Measurements from ENCODE around the gene ZNF500. TPM values are rescaled to one million over a fixed set of nuclear protein-coding genes. Genes with fewer than 3 reads are reported as not detected.
"Not testable (repeated sequence)": the region's sequence is repeated elsewhere in the genome, so short reads cannot be mapped to it uniquely, and the experiment has no call there.

Gene ZNF500
- total and polyA plus RNA-seq, 4 experiments from 2014 or later = 7.9 to 35.6 (median 23.4) TPM

GRCh38 chr16:4738370-4738769, 28.6 kb downstream of the ZNF500 start:
- H3K4me1 ChIP-seq (ENCODE audit: insufficient read depth, low read length) = peaks cover 12% of the 10 kb centered on the region
- H3K9me3 ChIP-seq (ENCODE audit: control insufficient read depth in 1 of 2, low read length in 2 of 2); intact Hi-C loops (cut with micrococcal nuclease); H3K27me3 ChIP-seq (ENCODE audit: insufficient read depth, low read length); H3K27ac ChIP-seq (ENCODE audit: low read depth, low read length); H3K9me3 Mint-ChIP-seq; H3K27me3 Mint-ChIP-seq; H3K36me3 ChIP-seq (ENCODE audit: insufficient read depth, low read length); H3K4me3 Mint-ChIP-seq; DNase-seq; CTCF ChIA-PET (ENCODE audit: partially characterized antibody); H3K4me3 ChIP-seq (ENCODE audit: low read length in 2 of 2); H3K36me3 Mint-ChIP-seq: not testable (repeated sequence)
- Mint-ChIP-seq H3K4me1 (peaks cover 3 to 26% (median 15%) of the 10 kb centered on the region in 4 donors), H3K27ac (peak overlapping the region in 1 of 7 donors; percentile 1)
- POLR2A ChIA-PET (ENCODE audit: partially characterized antibody) = interaction anchor here (0.7 kb wide), 1 partner anchor 12 kb away, joined by 3 read pairs; no protein-coding TSS in a partner anchor

DNA sequence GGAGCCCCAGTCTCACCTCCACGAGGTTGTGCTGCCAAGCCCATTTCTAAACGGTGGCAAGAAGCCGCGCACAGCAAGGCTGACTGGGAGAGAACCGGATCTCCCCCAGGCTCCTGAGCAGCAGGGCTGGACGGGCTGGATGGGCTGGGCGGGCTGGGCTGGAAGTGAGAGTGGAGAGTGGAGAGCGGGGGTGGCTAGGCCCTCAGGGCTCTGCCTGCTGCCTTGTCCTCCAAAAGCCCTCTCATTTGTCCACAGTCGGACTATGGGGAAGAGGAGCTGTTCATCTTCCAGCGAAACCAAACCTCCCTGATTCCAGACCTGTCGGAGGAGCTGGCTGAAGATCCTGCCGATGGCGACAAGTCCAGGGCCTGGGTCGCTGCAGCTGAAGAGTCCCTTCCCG, 29.4 kb downstream of the ZNF500 start:
- no peaks in the 10 kb centered on the region for H3K9me3 ChIP-seq (ENCODE audit: control insufficient read depth in 1 of 2, low read length in 2 of 2)
- CTCF ChIA-PET (ENCODE audit: partially characterized antibody) = no interaction called here
- no peak overlapping the region for H3K4me3 ChIP-seq (ENCODE audit: low read length in 2 of 2)
- H3K4me1 ChIP-seq (ENCODE audit: insufficient read depth, low read length) = peaks cover 15% of the 10 kb centered on the region
- no peaks in the 10 kb centered on the region for H3K36me3 ChIP-seq (ENCODE audit: insufficient read depth, low read length)
- Mint-ChIP-seq H3K4me1 (peaks cover 8 to 25% (median 17%) of the 10 kb centered on the region in 4 donors), H3K27ac (no peak overlapping the region), H3K27me3 (no peaks in the 10 kb centered on the region), H3K9me3 (no peaks in the 10 kb centered on the region), H3K36me3 (peaks cover 0 to 9% of the 10 kb centered on the region in 2 donors), H3K4me3 (no peak overlapping the region)
- H3K27me3 ChIP-seq (ENCODE audit: insufficient read depth, low read length) = no peaks in the 10 kb centered on the region
- POLR2A ChIA-PET (ENCODE audit: partially characterized antibody) = interaction anchor here (0.7 kb wide), 1 partner anchor 13 kb away, joined by 3 read pairs; no protein-coding TSS in a partner anchor
- no peak for DNase-seq
- H3K27ac ChIP-seq (ENCODE audit: low read depth, low read length) = no peak overlapping the region
- intact Hi-C loops (cut with micrococcal nuclease) = no loop called here

GRCh38 chr16:4736546-4736945, 30.4 kb downstream of the ZNF500 start:
- intact Hi-C loops (cut with micrococcal nuclease) = no loop called here
- peaks cover 15% of the 10 kb centered on the region for H3K4me1 ChIP-seq (ENCODE audit: insufficient read depth, low read length)
- H3K9me3 ChIP-seq (ENCODE audit: control insufficient read depth in 1 of 2, low read length in 2 of 2) = no peaks in the 10 kb centered on the region
- no peak overlapping the region for H3K4me3 ChIP-seq (ENCODE audit: low read length in 2 of 2)
- H3K27ac Mint-ChIP-seq = peak overlapping the region in 2 of 7 donors; percentile 13 to 26
- H3K36me3 Mint-ChIP-seq = peaks cover 0 to 9% of the 10 kb centered on the region in 2 donors
- H3K36me3 ChIP-seq (ENCODE audit: insufficient read depth, low read length) = no peaks in the 10 kb centered on the region
- peaks cover 9 to 26% (median 18%) of the 10 kb centered on the region in 4 donors for H3K4me1 Mint-ChIP-seq
- no peak overlapping the region for H3K27ac ChIP-seq (ENCODE audit: low read depth, low read length)
- ChIA-PET CTCF (ENCODE audit: partially characterized antibody) (no interaction called here), POLR2A (ENCODE audit: partially characterized antibody) (interaction anchor here (1.0 kb wide), 1 partner anchor 11 kb away, joined by 3 read pairs; no protein-coding TSS in a partner anchor)
- no peaks in the 10 kb centered on the region for H3K27me3 ChIP-seq (ENCODE audit: insufficient read depth, low read length)
- H3K27me3 Mint-ChIP-seq = no peaks in the 10 kb centered on the region
- H3K9me3 Mint-ChIP-seq = no peaks in the 10 kb centered on the region
- DNase-seq = no peak
- peak overlapping the region in 3 of 8 donors; percentile 25 to 52 (median 33) for H3K4me3 Mint-ChIP-seq

DNA sequence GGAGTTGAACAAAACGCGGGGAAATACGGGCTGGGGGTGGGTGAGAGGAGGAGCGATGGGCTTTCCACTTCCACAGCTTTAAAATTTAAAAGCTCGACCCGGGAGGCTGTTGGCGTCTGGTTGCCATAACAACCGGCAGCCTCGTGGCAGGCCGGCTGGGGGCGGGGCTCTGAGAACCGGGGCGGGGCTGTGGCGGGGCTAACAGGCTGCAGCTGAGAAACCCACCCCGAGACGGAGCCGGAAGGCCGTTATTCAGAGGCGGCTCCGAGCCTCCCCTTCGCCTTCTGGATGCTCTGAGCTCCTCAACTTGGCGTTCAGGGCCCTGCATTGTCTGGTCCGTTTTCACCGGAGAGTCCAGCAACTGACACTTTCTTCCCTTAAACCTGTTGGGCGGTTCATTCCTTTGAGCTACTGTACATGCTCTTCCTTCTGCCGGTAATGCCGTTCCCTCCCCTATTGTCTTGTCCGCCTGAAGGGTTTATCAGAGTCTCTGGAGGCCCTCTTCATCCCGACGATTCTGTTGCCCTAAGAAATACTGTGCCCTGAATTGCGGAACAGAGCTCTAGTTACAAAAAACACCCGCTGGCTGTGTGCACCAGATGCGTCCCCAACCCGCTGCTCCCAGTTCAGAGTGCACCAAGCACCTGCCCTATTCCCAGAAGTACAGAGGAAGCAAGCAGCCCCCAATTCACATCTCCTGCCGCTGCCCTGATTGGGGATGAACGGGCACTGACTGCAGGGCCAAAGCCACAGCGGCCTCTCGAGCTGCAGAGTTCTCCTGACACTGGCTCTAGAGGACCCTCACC, 32.0 kb downstream of the ZNF500 start:
- Histone ChIP-seq H3K36me3 (ENCODE audit: insufficient read depth, low read length) (no peaks in the 10 kb centered on the region), H3K9me3 (ENCODE audit: control insufficient read depth in 1 of 2, low read length in 2 of 2) (no peaks in the 10 kb centered on the region), H3K4me3 (ENCODE audit: low read length in 2 of 2) (peak overlapping the region; percentile 88 to 99), H3K4me1 (ENCODE audit: insufficient read depth, low read length) (peaks cover 15% of the 10 kb centered on the region), H3K27ac (ENCODE audit: low read depth, low read length) (peak overlapping the region; percentile 76), H3K27me3 (ENCODE audit: insufficient read depth, low read length) (no peaks in the 10 kb centered on the region)
- Mint-ChIP-seq H3K27ac (peak overlapping the region; percentile 90 to 96 (median 93)), H3K27me3 (no peaks in the 10 kb centered on the region), H3K9me3 (no peaks in the 10 kb centered on the region), H3K4me3 (peak overlapping the region; percentile 91 to 94 (median 92)), H3K4me1 (peaks cover 11 to 30% (median 21%) of the 10 kb centered on the region in 4 donors), H3K36me3 (peaks cover 0 to 15% of the 10 kb centered on the region in 2 donors)
- ChIA-PET CTCF (ENCODE audit: partially characterized antibody) (interaction anchor here (0.7 to 2.7 kb wide), 10 partner anchors 24 to 357 kb away, joined by 3 to 17 read pairs (median 3); partner anchors contain the start of genes MGRN1 and ROGDI), POLR2A (ENCODE audit: partially characterized antibody) (interaction anchor here (0.8 to 2.9 kb wide), 24 partner anchors 10 to 363 kb away, joined by 3 to 72 read pairs (median 7); partner anchors contain the start of genes EEF2KMT, GLYR1, NAGPA and NUDT16L1)
- peak; percentile 89 to 95 (median 90) for DNase-seq
- intact Hi-C loops (cut with micrococcal nuclease) = loop anchor here (1.0 to 2.0 kb wide), 8 partner anchors 32 to 298 kb away; partner anchors contain the start of genes GLYR1, MGRN1, NAGPA and NUDT16L1

DNA sequence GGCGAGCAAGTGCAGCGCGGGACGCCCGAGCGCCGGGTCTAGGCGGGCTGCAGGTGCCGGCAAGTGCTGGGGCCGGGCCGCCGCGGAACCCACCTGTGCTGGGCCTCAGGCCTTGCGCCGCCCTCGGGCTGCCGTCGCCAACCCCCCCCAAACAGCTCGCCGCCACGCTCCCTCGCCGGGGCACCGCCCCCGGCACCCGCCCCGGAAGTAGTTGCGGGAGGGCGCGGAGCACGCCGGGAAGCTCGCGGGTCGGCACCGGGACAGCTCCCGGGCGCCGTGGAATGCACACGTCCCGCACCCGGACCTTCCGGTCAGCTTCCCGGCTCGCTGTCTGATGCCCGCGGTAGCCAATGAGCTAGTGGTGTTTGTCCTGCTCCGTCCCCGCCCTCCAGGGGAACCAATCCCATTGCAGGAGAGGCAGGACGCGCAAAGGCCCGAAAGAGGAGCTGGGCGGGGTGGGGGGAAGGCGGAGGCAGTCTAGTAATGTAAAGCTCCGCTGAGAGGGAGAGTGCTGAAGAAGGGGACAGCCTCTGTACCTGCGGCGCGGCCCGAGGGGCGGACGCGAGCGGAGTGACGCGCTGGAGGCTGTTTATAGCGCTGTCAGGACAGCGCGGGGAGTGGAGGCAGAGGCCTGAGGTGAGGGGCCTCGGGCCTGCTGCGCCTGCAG, 32.8 kb downstream of the ZNF500 start, which contains the start of the genes ANKS3 and DNAAF8:
Gene ANKS3 (minus strand): TSS at position 209 of the 667 bp plus-strand sequence. CDS start 4,122 bp downstream, outside the sequence.
Gene DNAAF8 (plus strand): TSS at position 475 of the 667 bp plus-strand sequence. CDS start 1,978 bp downstream, outside the sequence.
- peak; percentile 76 to 84 (median 78) for DNase-seq
- Mint-ChIP-seq H3K27me3 (no peaks in the 10 kb centered on the region), H3K9me3 (no peaks in the 10 kb centered on the region), H3K4me1 (peaks cover 11 to 30% (median 21%) of the 10 kb centered on the region in 4 donors), H3K27ac (peak within 1 kb of the TSS; percentile 90 to 96 (median 93)), H3K4me3 (peak within 1 kb of the TSS; percentile 91 to 94 (median 92)), H3K36me3 (peaks cover 0 to 17% of the 10 kb centered on the region in 2 donors)
- Histone ChIP-seq H3K27me3 (ENCODE audit: insufficient read depth, low read length) (no peaks in the 10 kb centered on the region), H3K36me3 (ENCODE audit: insufficient read depth, low read length) (no peaks in the 10 kb centered on the region), H3K4me3 (ENCODE audit: low read length in 2 of 2) (peak within 1 kb of the TSS; percentile 88 to 99), H3K9me3 (ENCODE audit: control insufficient read depth in 1 of 2, low read length in 2 of 2) (no peaks in the 10 kb centered on the region), H3K27ac (ENCODE audit: low read depth, low read length) (peak within 1 kb of the TSS; percentile 76), H3K4me1 (ENCODE audit: insufficient read depth, low read length) (peaks cover 15% of the 10 kb centered on the region)
- POLR2A ChIA-PET (ENCODE audit: partially characterized antibody) = interaction anchor here (0.8 to 2.9 kb wide), 27 partner anchors 9 to 461 kb away, joined by 3 to 72 read pairs (median 7); partner anchors contain the start of genes EEF2KMT, GLYR1, NAGPA and NUDT16L1
- intact Hi-C loops (cut with micrococcal nuclease) = loop anchor here (1.0 to 2.0 kb wide), 8 partner anchors 33 to 299 kb away; partner anchors contain the start of genes GLYR1, MGRN1, NAGPA and NUDT16L1
- CTCF ChIA-PET (ENCODE audit: partially characterized antibody) = interaction anchor here (0.7 to 2.7 kb wide), 10 partner anchors 24 to 358 kb away, joined by 3 to 17 read pairs (median 3); partner anchors contain the start of genes MGRN1 and ROGDI

DNA sequence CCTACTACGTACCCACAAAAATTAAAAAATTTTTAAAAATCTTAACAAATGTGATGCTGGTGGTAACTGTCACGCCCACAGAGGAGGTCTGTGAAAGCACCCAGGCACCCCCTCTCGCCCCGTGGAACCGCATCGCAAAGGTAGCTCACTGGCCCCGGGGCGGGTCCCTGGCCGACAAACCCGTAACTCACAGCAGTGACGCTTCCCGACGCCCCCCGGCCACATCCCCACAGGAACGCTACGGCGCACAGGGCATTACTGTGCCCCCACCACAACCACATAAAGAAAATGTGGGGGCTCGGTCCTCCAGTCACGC, 33.3 kb downstream of the ZNF500 start:
- peak overlapping the region; percentile 85 to 92 (median 90) for H3K4me3 Mint-ChIP-seq
- peaks cover 4 to 22% of the 10 kb centered on the region in 2 donors for H3K36me3 Mint-ChIP-seq
- Histone ChIP-seq H3K9me3 (ENCODE audit: control insufficient read depth in 1 of 2, low read length in 2 of 2) (no peaks in the 10 kb centered on the region), H3K36me3 (ENCODE audit: insufficient read depth, low read length) (peaks cover 4% of the 10 kb centered on the region), H3K4me1 (ENCODE audit: insufficient read depth, low read length) (peaks cover 15% of the 10 kb centered on the region), H3K27ac (ENCODE audit: low read depth, low read length) (peak overlapping the region; percentile 76), H3K4me3 (ENCODE audit: low read length in 2 of 2) (peak overlapping the region; percentile 88 to 99), H3K27me3 (ENCODE audit: insufficient read depth, low read length) (no peaks in the 10 kb centered on the region)
- DNase-seq = peak in 1 of 5 donors; percentile 62
- H3K27me3 Mint-ChIP-seq = no peaks in the 10 kb centered on the region
- intact Hi-C loops (cut with micrococcal nuclease) = loop anchor here (1.0 to 2.0 kb wide), 8 partner anchors 34 to 300 kb away; partner anchors contain the start of genes GLYR1, MGRN1, NAGPA and NUDT16L1
- ChIA-PET CTCF (ENCODE audit: partially characterized antibody) (interaction anchor here (1.2 to 2.7 kb wide), 4 partner anchors 81 to 118 kb away, joined by 3 to 17 read pairs (median 5); partner anchors contain the start of gene MGRN1), POLR2A (ENCODE audit: partially characterized antibody) (interaction anchor here (0.8 to 2.9 kb wide), 22 partner anchors 9 to 460 kb away, joined by 3 to 72 read pairs (median 7); partner anchors contain the start of genes GLYR1, NAGPA, NUDT16L1 and ROGDI)
- H3K9me3 Mint-ChIP-seq = no peaks in the 10 kb centered on the region
- H3K4me1 Mint-ChIP-seq = peaks cover 11 to 30% (median 21%) of the 10 kb centered on the region in 4 donors
- H3K27ac Mint-ChIP-seq = peak overlapping the region; percentile 10 to 93 (median 69)

All from CD4-positive, alpha-beta memory T cell (primary cell).